SK-N-SH (cell line): ENCODE data around the gene E2F4.

Source experiments
- CTCF ChIP-seq: fragments of 200-600 bp; sonication (generic); IDR thresholded peaks from 2 replicates; pipeline ENCODE4 v1.6.1; 2017; ENCODE audit warnings: antibody characterized with exemption, mild to moderate bottlenecking, moderate library complexity
- EP300 ChIP-seq, 2 experiments: IDR thresholded peaks; 2 replicates each; pipeline versions ENCODE4 v1.4.0 to v1.6.1; 2012; ENCODE audit warnings: borderline replicate concordance in 1 of 2, low read depth in 1 of 2, low read length in 1 of 2
- EZH2phosphoT487 ChIP-seq: fragments of 200-600 bp; sonication (generic); IDR thresholded peaks from 2 replicates; pipeline ENCODE4 v1.6.1; 2017; ENCODE audit warnings: low read depth, mixed run types, mild to moderate bottlenecking, antibody characterized with exemption, moderate library complexity, borderline replicate concordance
- MXI1 ChIP-seq: IDR thresholded peaks from 2 replicates; pipeline ENCODE4 v1.6.1; 2012; ENCODE audit warnings: mild to moderate bottlenecking, low read depth, low read length, improper control_type of control experiment
- POLR2AphosphoS5 ChIP-seq: IDR thresholded peaks from 2 replicates; pipeline ENCODE4 v1.6.1; 2012; ENCODE audit warnings: low read depth, low read length
- RAD21 ChIP-seq: IDR thresholded peaks from 2 replicates; pipeline ENCODE4 v1.6.1; 2012; ENCODE audit warnings: mild to moderate bottlenecking, low read length
- RCOR1 ChIP-seq: fragments of 150-350 bp; IDR thresholded peaks from 2 replicates; pipeline ENCODE4 v1.6.1; 2017; ENCODE audit warnings: antibody characterized with exemption, low read length
- REST ChIP-seq: IDR thresholded peaks from 2 replicates; pipeline ENCODE4 v1.6.1; 2012; ENCODE audit warnings: mild to moderate bottlenecking, low read depth, low read length, moderate library complexity
- SMC3 ChIP-seq: IDR thresholded peaks from 2 replicates; pipeline ENCODE4 v1.6.1; 2012; ENCODE audit warnings: low read depth, low read length, improper control_type of control experiment
- TAF1 ChIP-seq: IDR thresholded peaks from 2 replicates; pipeline ENCODE4 v1.6.1; 2012; ENCODE audit warnings: low read depth, mild to moderate bottlenecking, low read length, moderate library complexity, borderline replicate concordance
- USF2 ChIP-seq: fragments of 150-350 bp; IDR thresholded peaks from 2 replicates; pipeline ENCODE4 v1.6.1; 2017; ENCODE audit warnings: antibody characterized with exemption, low read length, low read depth, borderline replicate concordance
- ZBTB33 ChIP-seq: IDR thresholded peaks from 2 replicates; pipeline ENCODE4 v1.4.0; 2012; ENCODE audit warnings: low read depth, borderline replicate concordance

GRCh38 chr16:67183284-67183626 is 8.7 kb upstream of the E2F4 start:
- no peak for TF ChIP-seq RAD21
- TF ChIP-seq POLR2AphosphoS5 = no peak
- TF ChIP-seq CTCF = no peak
- no peak for TF ChIP-seq REST
- no peak for TF ChIP-seq TAF1
- TF ChIP-seq USF2 = no peak
- TF ChIP-seq EP300 (IDR thresholded peaks at IDR 0.05; ENCODE audit: borderline replicate concordance in 1 of 2, low read depth in 1 of 2, low read length in 1 of 2) = no peak
- no peak for TF ChIP-seq ZBTB33
- TF ChIP-seq SMC3 = no peak; the same call in 1 of the 2 replicates
- no peak for TF ChIP-seq RCOR1
- TF ChIP-seq EZH2phosphoT487 = no peak
- TF ChIP-seq MXI1 = no peak
